Liver (tissue), 3 donors: Measurements from ENCODE around the gene CHST6.

Experiments
- FOXA1 ChIP-seq: IDR thresholded peaks from 2 replicates; pipeline ENCODE4 v1.6.1; 2016; ENCODE audit warnings: antibody characterized with exemption
- FOXA2 ChIP-seq: IDR thresholded peaks from 2 replicates; pipeline ENCODE4 v1.6.1; 2016; ENCODE audit warnings: antibody characterized with exemption
- GABPA ChIP-seq, 2 donors: IDR thresholded peaks in 1 of 2; conservative IDR thresholded peaks in 1 of 2; 2 replicates each; pipeline ENCODE4 v1.6.1; 2016; ENCODE audit warnings: antibody characterized with exemption in 2 of 2, mild to moderate bottlenecking in 1 of 2, moderate library complexity in 1 of 2
- JUND ChIP-seq, 2 donors: IDR thresholded peaks; 2 replicates each; pipeline ENCODE4 v1.6.1; 2016; ENCODE audit warnings: antibody characterized with exemption in 2 of 2
- RAD21 ChIP-seq, 2 donors: IDR thresholded peaks; 2 replicates each; pipeline ENCODE4 v1.6.1; 2016; ENCODE audit warnings: antibody characterized with exemption in 2 of 2, mild to moderate bottlenecking in 2 of 2
- RXRA ChIP-seq, 2 donors: IDR thresholded peaks; 2 replicates each; pipeline ENCODE4 v1.6.1; 2017 to 2018; ENCODE audit warnings: antibody characterized with exemption in 2 of 2, mild to moderate bottlenecking in 1 of 2
- SP1 ChIP-seq: IDR thresholded peaks from 2 replicates; pipeline ENCODE4 v1.6.1; 2018; ENCODE audit warnings: antibody characterized with exemption, mild to moderate bottlenecking
- TAF1 ChIP-seq: conservative IDR thresholded peaks from 2 replicates; pipeline ENCODE4 v1.6.1; 2016; ENCODE audit warnings: antibody characterized with exemption, mild to moderate bottlenecking
- YY1 ChIP-seq: IDR thresholded peaks from 2 replicates; pipeline ENCODE4 v1.6.1; 2016; ENCODE audit warnings: antibody characterized with exemption, mild to moderate bottlenecking
- TF ChIP-seq, protein P1 (sequence below): fragments of 150-350 bp; IDR thresholded peaks from 2 replicates; pipeline ENCODE4 v1.5.1; 2017; ENCODE audit warnings: improper control_type of control experiment, low read depth, low read length; ENCODE audit not compliant: missing input control
- TF ChIP-seq, protein P2 (sequence below): IDR thresholded peaks from 2 replicates; pipeline ENCODE4 v1.6.1; 2016; ENCODE audit warnings: antibody characterized with exemption, mild to moderate bottlenecking
- TF ChIP-seq, protein P3 (sequence below): IDR thresholded peaks from 2 replicates; pipeline ENCODE4 v1.6.1; 2016; ENCODE audit warnings: antibody characterized with exemption
- TF ChIP-seq, protein P4 (sequence below): IDR thresholded peaks from 2 replicates; pipeline ENCODE4 v1.6.1; 2016; ENCODE audit warnings: antibody characterized with exemption
- TF ChIP-seq, protein P5 (sequence below): IDR thresholded peaks from 2 replicates; pipeline ENCODE4 v1.6.1; 2016; ENCODE audit warnings: antibody characterized with exemption
- donor health status: healthy.
- donor health status: healthy.

DNA sequence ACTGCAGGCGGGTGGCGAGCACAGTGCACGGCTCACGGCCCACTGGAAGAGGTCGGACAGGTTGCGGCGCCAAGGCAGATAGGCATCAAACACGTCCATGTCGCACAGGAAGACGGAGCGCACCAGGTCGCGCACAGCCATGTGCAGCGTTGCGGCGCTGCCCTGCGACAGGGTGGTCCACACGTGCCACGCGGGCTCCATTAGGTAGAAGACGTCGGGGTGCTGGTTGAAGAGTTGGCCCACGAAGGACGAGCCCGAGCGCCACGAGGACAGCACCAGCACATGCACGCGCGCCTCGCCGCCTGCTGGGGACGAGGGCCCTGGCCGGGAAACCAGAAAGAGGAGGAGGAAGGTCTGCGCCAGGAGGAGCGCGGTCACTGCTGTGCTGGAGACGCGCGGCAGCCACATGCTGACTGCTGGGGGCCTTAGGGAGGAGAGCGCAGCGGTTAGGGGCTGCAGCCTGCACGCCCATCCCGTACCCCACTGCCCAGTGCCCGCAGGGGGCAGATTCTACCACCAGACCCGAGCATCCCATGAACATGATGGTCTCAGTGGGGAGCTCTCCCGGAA, 15.7 kb downstream of the CHST6 start:
- TF ChIP-seq, protein P1, sequence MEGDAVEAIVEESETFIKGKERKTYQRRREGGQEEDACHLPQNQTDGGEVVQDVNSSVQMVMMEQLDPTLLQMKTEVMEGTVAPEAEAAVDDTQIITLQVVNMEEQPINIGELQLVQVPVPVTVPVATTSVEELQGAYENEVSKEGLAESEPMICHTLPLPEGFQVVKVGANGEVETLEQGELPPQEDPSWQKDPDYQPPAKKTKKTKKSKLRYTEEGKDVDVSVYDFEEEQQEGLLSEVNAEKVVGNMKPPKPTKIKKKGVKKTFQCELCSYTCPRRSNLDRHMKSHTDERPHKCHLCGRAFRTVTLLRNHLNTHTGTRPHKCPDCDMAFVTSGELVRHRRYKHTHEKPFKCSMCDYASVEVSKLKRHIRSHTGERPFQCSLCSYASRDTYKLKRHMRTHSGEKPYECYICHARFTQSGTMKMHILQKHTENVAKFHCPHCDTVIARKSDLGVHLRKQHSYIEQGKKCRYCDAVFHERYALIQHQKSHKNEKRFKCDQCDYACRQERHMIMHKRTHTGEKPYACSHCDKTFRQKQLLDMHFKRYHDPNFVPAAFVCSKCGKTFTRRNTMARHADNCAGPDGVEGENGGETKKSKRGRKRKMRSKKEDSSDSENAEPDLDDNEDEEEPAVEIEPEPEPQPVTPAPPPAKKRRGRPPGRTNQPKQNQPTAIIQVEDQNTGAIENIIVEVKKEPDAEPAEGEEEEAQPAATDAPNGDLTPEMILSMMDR, result no peak
- TF ChIP-seq FOXA2 (no peak), RXRA (IDR thresholded peaks at IDR 0.05) (no peak), JUND (IDR thresholded peaks at IDR 0.05) (no peak), FOXA1 (no peak), SP1 (no peak), GABPA (IDR thresholded peaks at IDR 0.05 in 1 of 2, conservative IDR thresholded peaks at IDR 0.05 in 1 of 2) (no peak), YY1 (no peak), TAF1 (no peak), RAD21 (IDR thresholded peaks at IDR 0.05) (no peak)
- TF ChIP-seq, protein P2, sequence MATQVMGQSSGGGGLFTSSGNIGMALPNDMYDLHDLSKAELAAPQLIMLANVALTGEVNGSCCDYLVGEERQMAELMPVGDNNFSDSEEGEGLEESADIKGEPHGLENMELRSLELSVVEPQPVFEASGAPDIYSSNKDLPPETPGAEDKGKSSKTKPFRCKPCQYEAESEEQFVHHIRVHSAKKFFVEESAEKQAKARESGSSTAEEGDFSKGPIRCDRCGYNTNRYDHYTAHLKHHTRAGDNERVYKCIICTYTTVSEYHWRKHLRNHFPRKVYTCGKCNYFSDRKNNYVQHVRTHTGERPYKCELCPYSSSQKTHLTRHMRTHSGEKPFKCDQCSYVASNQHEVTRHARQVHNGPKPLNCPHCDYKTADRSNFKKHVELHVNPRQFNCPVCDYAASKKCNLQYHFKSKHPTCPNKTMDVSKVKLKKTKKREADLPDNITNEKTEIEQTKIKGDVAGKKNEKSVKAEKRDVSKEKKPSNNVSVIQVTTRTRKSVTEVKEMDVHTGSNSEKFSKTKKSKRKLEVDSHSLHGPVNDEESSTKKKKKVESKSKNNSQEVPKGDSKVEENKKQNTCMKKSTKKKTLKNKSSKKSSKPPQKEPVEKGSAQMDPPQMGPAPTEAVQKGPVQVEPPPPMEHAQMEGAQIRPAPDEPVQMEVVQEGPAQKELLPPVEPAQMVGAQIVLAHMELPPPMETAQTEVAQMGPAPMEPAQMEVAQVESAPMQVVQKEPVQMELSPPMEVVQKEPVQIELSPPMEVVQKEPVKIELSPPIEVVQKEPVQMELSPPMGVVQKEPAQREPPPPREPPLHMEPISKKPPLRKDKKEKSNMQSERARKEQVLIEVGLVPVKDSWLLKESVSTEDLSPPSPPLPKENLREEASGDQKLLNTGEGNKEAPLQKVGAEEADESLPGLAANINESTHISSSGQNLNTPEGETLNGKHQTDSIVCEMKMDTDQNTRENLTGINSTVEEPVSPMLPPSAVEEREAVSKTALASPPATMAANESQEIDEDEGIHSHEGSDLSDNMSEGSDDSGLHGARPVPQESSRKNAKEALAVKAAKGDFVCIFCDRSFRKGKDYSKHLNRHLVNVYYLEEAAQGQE, result no peak
- TF ChIP-seq, protein P3, sequence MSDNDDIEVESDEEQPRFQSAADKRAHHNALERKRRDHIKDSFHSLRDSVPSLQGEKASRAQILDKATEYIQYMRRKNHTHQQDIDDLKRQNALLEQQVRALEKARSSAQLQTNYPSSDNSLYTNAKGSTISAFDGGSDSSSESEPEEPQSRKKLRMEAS, result no peak
- TF ChIP-seq, protein P4, sequence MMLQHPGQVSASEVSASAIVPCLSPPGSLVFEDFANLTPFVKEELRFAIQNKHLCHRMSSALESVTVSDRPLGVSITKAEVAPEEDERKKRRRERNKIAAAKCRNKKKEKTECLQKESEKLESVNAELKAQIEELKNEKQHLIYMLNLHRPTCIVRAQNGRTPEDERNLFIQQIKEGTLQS, result no peak
- TF ChIP-seq, protein P5, sequence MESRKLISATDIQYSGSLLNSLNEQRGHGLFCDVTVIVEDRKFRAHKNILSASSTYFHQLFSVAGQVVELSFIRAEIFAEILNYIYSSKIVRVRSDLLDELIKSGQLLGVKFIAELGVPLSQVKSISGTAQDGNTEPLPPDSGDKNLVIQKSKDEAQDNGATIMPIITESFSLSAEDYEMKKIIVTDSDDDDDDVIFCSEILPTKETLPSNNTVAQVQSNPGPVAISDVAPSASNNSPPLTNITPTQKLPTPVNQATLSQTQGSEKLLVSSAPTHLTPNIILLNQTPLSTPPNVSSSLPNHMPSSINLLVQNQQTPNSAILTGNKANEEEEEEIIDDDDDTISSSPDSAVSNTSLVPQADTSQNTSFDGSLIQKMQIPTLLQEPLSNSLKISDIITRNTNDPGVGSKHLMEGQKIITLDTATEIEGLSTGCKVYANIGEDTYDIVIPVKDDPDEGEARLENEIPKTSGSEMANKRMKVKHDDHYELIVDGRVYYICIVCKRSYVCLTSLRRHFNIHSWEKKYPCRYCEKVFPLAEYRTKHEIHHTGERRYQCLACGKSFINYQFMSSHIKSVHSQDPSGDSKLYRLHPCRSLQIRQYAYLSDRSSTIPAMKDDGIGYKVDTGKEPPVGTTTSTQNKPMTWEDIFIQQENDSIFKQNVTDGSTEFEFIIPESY, result no peak
